K562 (cell line): ENCODE data around the gene IMPG2.

Experiments
- AFF4 ChIP-seq: sonication (generic); formaldehyde crosslinking; IDR thresholded peaks from 2 replicates; pipeline ENCODE4 v1.8.0; 2023; ENCODE audit warnings: mild to moderate bottlenecking, missing genetic modification reagents
- CTCF ChIP-seq, 3 experiments: IDR thresholded peaks in 2 of 3; conservative IDR thresholded peaks in 1 of 3; 2 replicates each; pipeline ENCODE4 v1.5.1; 2011 to 2012; ENCODE audit warnings: low read length in 3 of 3, mild to moderate bottlenecking in 3 of 3, control low read depth in 2 of 3, improper control_type of control experiment in 1 of 3, inconsistent platforms in 1 of 3, low read depth in 1 of 3, mixed read lengths in 1 of 3, moderate library complexity in 1 of 3; ENCODE audit not compliant: insufficient read depth in 2 of 3
- E2F5 ChIP-seq: sonication (generic); formaldehyde crosslinking; IDR thresholded peaks from 2 replicates; pipeline ENCODE4 v1.8.0; 2022; ENCODE audit warnings: mild to moderate bottlenecking, missing genetic modification reagents
- FOXA3 ChIP-seq, 2 experiments: fragments of 450-650 bp in 1 of 2; sonication (generic) in 1 of 2; formaldehyde crosslinking; IDR thresholded peaks in 1 of 2; conservative IDR thresholded peaks in 1 of 2; 2 replicates each; pipeline versions ENCODE4 v1.4.0 to v1.8.0; 2020 to 2022; ENCODE audit warnings: mild to moderate bottlenecking in 2 of 2, missing genetic modification reagents in 1 of 2
- GABPA ChIP-seq: fragments of 200-800 bp; sonication (Bioruptor generic); conservative IDR thresholded peaks from 2 replicates; pipeline ENCODE4 v1.6.1; 2016; ENCODE audit warnings: low read depth, missing genetic modification characterization, missing compliant biosample characterization
- HMGXB4 ChIP-seq: sonication (generic); formaldehyde crosslinking; IDR thresholded peaks from 2 replicates; pipeline ENCODE4 v1.8.1; 2023; ENCODE audit warnings: mild to moderate bottlenecking, missing genetic modification reagents
- KLF13 ChIP-seq: fragments of 450-650 bp; IDR thresholded peaks from 2 replicates; pipeline ENCODE4 v1.6.1; 2016; ENCODE audit warnings: missing genetic modification characterization, low read depth, mild to moderate bottlenecking, missing compliant biosample characterization, moderate library complexity, borderline replicate concordance
- MTF1 ChIP-seq: fragments of 250-450 bp; sonication (Bioruptor Pico); IDR thresholded peaks from 2 replicates; pipeline ENCODE4 v1.9.0; 2021; ENCODE audit warnings: moderate library complexity, mild to moderate bottlenecking, inconsistent platforms, borderline replicate concordance
- NCOA2 ChIP-seq, 2 experiments: fragments of 450-650 bp; IDR thresholded peaks; 2 replicates each; pipeline ENCODE4 v1.6.1; 2018; ENCODE audit warnings: mild to moderate bottlenecking in 2 of 2, moderate library complexity in 1 of 2; ENCODE audit not compliant: partially characterized antibody in 2 of 2
- SRF ChIP-seq, 2 experiments: fragments of 250-450, 450-650 bp in 1 of 2; sonication (Bioruptor Pico) in 1 of 2; sonication (generic) in 1 of 2; formaldehyde crosslinking; IDR thresholded peaks; 2 replicates each; pipeline versions ENCODE4 v1.5.0 to v1.5.1; 2020 to 2022; ENCODE audit warnings: mild to moderate bottlenecking in 1 of 2, missing genetic modification reagents in 1 of 2
- TRIM24 ChIP-seq, 2 experiments: fragments of 450-650 bp; IDR thresholded peaks; 2 replicates each; pipeline ENCODE4 v1.6.1; 2016
- YY1 ChIP-seq, 3 experiments: IDR thresholded peaks; 2 replicates each; pipeline ENCODE4 v1.6.1; 2011; ENCODE audit warnings: low read length in 2 of 3, mild to moderate bottlenecking in 2 of 3, moderate library complexity in 2 of 3, borderline replicate concordance in 1 of 3, control low read depth in 1 of 3, low read depth in 1 of 3; ENCODE audit not compliant: insufficient read depth in 3 of 3, insufficient replicate concordance in 2 of 3, control insufficient read depth in 1 of 3, insufficient read length in 1 of 3; ENCODE audit errors: extremely low read depth in 1 of 3
- ZNF57 ChIP-seq: fragments of 450-650 bp; formaldehyde crosslinking; IDR thresholded peaks from 2 replicates; pipeline ENCODE4 v1.4.0; 2020; ENCODE audit warnings: mild to moderate bottlenecking, moderate library complexity

- TF ChIP-seq FOXA3 (CRISPR knock-in tag; conservative IDR thresholded peaks at IDR 0.05 in 1 of 2, IDR thresholded peaks at IDR 0.05 in 1 of 2): no peak
- no peak for TF ChIP-seq SRF (CRISPR knock-in tag; IDR thresholded peaks at IDR 0.05)
- no peak for TF ChIP-seq AFF4
- no peak for TF ChIP-seq YY1 (IDR thresholded peaks at IDR 0.05; ENCODE audit: borderline replicate concordance in 1 of 3, control insufficient read depth in 1 of 3, extremely low read depth in 1 of 3, insufficient read depth in 3 of 3, insufficient read length in 1 of 3, insufficient replicate concordance in 2 of 3, low read depth in 1 of 3, low read length in 2 of 3)
- TF ChIP-seq E2F5: no peak
- no peak for TF ChIP-seq CTCF (IDR thresholded peaks at IDR 0.05 in 2 of 3, conservative IDR thresholded peaks at IDR 0.05 in 1 of 3; ENCODE audit: insufficient read depth in 2 of 3, low read depth in 1 of 3, low read length in 3 of 3)
- TF ChIP-seq TRIM24 (IDR thresholded peaks at IDR 0.05): no peak
- no peak for TF ChIP-seq KLF13
- TF ChIP-seq HMGXB4 (CRISPR knock-in tag): no peak
- no peak for TF ChIP-seq MTF1 (CRISPR knock-in tag)
- no peak for TF ChIP-seq GABPA (tag)
- TF ChIP-seq ZNF57 (CRISPR knock-in tag): no peak
- TF ChIP-seq NCOA2 (IDR thresholded peaks at IDR 0.05; ENCODE audit: partially characterized antibody in 2 of 2): no peak
Measured at GRCh38 chr3:101240719-101241399, 79.5 kb downstream of the IMPG2 start.
